Measurements from ENCODE around the gene TFIP11.

Gene TFIP11

GRCh38 chr22:26476705-26477340, 35.5 kb downstream of the TFIP11 start:
- no peak for DNase-seq

- DNase-seq: no peak
These were observed 37.6 kb downstream of the TFIP11 start for GRCh38 chr22:26474682-26475081.

GRCh38 chr22:26471522-26471921, 40.8 kb downstream of the TFIP11 start:
- DNase-seq: no peak

- no peak for DNase-seq
These were observed 41.5 kb downstream of the TFIP11 start for GRCh38 chr22:26470807-26471206.

- DNase-seq: no peak
These were observed 46.1 kb downstream of the TFIP11 start for GRCh38 chr22:26466196-26466595.

- no peak for DNase-seq
These were observed 48.0 kb downstream of the TFIP11 start for GRCh38 chr22:26464312-26464711.

GRCh38 chr22:26463688-26464087, 48.6 kb downstream of the TFIP11 start:
- no peak for DNase-seq

GRCh38 chr22:26463101-26463661, 49.1 kb downstream of the TFIP11 start:
- DNase-seq: no peak

GRCh38 chr22:26462641-26463040, 49.6 kb downstream of the TFIP11 start:
- DNase-seq: no peak

GRCh38 chr22:26462051-26462450, 50.2 kb downstream of the TFIP11 start:
- DNase-seq: no peak

- DNase-seq: peak; percentile 44
These were observed 51.0 kb downstream of the TFIP11 start for GRCh38 chr22:26461188-26461810.

GRCh38 chr22:26460202-26460601, 52.1 kb downstream of the TFIP11 start:
- no peak for DNase-seq

- DNase-seq: no peak
These were observed 54.5 kb downstream of the TFIP11 start for GRCh38 chr22:26457661-26458272.

GRCh38 chr22:26453812-26454500, 58.3 kb downstream of the TFIP11 start:
- no peak for DNase-seq

GRCh38 chr22:26453216-26453615, 59.1 kb downstream of the TFIP11 start:
- DNase-seq: no peak

- DNase-seq: no peak
These were observed 59.8 kb downstream of the TFIP11 start for GRCh38 chr22:26452236-26453016.

- no peak for DNase-seq
These were observed 61.7 kb downstream of the TFIP11 start for GRCh38 chr22:26450453-26451185.

GRCh38 chr22:26448941-26449340, 63.3 kb downstream of the TFIP11 start:
- DNase-seq: no peak

GRCh38 chr22:26448334-26448733, 63.9 kb downstream of the TFIP11 start:
- no peak for DNase-seq

GRCh38 chr22:26447584-26448329, 64.5 kb downstream of the TFIP11 start:
- DNase-seq: no peak

Data from CD4-positive, alpha-beta T cell treated with Interleukin-4 for 4 hours (primary cell).